DMS 273 (cell line): Measurements from ENCODE around the gene VRK1.

Experiments
- DNase-seq: peaks from one replicate; lab custom pipeline; 2025; ENCODE audit not compliant: unreplicated experiment; lab: John Stamatoyannopoulos, UW

Gene VRK1

DNA sequence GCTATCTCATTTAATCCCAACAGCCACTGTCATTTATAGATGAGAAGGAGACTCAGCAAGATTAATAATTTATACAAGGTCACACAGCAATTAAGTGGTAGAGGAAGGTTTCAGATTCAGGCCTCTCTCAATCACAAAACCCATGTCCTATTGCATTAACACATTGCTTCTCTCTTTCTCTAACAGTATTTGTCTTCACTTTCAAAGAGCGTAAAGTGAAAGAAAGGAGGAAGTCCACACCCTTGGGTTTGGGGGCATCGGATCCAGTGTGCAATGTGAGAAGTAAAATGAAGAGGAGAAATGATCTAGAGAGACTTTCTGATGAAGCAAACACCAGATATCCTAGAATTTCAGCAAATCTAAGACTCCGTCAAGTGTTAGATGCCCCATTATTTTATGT, 7.0 kb upstream of the VRK1 start:
- no peak for DNase-seq

DNA sequence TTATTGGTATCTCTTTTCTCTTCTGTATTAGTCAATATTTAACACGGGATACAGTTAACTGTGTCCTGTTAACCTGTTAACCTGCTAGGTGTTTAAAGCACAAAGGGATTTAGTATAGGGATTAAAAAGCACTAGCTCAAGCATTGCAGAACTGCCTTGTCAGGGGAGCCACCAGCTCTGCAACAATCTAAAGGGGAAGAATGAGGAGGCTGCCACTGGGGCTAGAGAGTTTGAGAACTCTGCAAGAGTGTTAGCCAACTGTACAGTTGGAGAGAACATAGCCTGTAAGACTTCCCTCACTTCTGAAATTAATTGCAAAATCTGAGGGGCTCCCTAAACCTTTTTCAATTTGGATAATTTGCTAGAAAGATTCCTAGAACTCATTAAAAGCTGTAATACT, 6.5 kb upstream of the VRK1 start:
- no peak for DNase-seq

DNA sequence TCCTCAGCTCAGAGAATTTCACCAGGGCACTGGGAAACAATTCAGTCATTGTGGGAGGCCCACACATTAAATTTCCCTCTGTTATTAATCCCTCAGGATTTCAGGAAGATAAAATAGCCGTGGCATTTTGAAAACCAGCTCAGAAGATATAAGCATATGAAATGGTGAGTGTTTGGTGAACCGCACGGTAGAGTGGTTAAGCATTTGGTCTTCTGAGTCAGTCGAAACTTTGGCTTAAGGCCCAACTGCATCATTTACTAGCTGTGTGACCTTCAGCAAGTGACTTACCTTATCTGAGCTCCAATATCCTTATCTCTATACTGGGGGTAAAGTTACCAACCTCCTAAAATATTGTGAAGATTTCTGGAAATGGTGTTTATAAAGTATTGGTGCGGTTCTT, 5.2 kb upstream of the VRK1 start:
- DNase-seq = no peak

DNA sequence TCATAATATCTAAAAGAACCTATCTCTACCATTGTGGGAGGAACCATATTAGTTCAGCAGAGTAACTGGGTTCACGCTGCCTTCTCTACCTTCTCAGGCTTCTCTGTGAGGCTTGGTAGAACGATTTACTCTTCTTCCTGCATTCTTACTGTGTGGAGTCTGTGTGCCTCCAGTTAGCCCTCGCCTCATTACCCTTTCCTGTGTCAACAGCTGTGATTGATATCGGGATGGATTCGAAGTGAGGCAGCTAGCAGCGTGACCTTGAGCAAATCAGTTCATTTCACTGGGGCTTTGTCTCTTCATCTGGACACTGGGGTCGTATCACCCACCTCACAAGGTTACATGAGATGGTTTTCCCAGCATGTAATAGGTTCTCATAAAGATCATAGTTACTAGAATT, 4.6 kb upstream of the VRK1 start:
- DNase-seq = no peak

DNA sequence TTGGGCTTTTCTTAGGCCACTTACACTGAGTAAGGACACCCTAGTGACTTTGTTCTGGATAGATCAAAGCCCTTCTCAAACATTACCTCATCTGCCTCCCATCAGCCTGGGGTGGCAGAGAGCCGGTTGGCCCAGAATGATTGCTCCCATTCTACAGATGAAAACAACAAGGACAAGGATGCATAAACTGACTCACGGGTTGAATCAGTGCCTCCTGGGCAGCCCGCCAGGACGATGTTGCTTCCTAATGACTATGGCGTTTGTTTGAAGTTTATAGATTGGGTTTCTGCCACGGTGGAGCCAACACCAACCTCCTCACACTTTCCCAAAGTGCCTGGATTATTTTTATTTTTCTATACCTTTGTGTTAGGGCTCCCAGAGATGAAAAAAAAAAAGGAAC, 3.6 kb upstream of the VRK1 start:
- peak; percentile 13 for DNase-seq

DNA sequence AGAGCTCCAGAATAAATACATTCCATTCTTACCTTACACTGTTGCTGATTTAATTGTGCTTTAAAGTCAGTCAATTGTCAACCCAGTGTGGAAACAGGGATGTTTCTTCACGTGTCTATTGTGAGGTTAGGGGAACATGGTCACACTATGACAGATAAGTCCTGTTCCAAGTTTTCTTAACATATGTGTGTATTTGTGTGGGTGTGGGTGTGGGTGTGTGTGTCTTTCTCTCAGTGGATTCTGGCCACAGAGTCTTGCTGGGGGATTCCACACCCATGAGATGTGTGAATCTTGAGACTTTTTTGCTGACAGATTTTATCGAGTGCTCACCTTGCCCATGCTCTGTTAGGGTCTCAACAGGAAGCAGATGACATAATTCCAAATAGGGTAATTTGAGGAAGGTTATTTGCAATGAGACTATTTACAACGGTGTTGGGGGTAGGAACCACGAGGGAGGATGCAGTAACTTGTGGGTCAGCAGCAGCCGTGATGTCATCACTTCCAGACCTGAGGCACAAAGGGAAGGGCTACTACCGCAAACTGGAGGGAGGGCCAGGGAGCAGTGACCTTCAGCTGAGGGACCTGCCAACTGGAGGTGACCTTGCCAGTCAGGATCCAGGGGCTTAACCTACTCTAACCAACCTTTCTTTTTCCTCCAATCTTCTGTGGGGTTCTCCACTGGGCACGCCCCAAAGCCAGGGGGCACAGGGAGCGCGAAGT, 1.9 kb upstream of the VRK1 start:
- no peak for DNase-seq

DNA sequence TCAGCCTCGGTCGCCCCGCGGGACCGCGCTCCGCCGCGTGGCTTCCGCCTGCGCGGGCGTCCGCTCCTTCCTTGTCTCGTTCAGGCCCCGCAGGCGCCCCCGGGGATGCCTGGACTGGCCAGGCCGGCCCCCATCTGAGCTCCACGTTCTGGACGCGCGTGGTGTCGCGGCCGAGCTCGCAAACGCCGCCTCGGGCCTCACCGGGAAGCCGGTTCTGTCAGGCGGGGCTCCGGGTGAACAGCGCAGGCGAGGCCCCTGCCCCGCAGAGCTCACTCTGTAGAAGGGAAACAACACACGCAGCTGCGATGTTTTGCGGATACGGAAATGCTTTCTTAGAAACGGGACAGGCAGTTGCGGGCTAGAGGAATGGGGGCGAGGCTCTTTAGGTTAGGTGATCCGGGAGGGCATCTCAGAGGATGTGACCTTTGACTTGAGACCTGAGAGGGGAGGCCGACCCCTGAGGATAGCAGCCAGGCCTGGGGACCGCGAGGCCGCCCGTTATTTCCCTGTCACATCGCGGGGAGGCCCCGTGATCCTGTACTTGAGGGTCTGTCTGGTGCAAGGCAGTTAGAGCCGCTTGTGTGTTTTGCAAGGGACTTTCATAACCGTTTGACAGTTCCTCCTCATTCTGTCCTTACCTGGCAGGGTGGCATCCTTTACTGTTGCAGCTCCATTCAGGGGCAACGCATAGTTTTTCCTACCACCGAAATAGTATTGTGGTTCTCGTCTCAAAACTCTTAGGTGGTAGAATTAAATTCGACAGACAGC, 584 bp downstream of the VRK1 start:
- DNase-seq = peak; percentile 68

DNA sequence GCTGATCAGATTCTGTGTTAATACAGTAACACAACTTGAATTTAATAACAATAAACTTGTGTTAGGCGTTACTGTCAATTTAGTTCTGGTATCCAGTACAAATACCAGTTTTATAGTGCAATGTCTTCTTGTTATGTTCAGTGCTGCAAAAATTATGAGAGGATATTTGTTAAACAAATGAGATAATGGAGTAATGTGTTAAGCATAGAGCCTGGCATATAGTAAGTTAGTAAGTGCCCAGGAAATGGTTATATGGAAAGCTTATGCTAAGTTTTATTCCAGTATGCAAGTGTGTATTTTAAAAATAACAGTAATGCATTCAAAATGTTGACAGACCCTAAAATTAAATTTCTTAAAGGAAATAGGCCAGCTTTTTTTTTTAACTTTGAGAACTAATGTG, 1.8 kb downstream of the VRK1 start:
- no peak for DNase-seq

DNA sequence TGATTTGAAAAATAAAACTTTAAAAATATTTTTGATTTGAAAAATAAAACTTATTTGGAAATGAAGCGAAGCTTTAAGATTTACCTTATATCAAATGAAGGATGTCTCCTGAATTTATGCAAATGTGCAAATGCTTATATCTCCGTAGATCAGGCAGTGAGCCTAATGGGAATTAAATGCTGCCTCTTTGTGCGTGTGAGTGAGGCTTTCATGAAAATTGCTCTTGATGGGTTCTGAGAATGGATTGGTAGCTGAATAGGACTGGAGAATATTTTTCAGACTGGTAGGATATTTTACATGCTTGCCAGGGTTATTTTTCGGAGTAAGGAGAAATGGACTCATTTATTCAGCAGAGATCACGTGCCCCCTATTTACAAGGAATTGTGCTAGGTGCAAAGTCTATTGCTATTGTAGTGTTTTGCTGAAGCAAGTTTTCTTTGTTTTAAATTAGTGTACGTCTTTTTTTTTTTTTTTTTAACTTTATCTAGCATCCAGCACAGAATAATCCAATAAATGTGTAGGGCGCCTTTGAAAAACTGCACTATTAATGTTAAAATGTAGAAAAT, 2.4 kb downstream of the VRK1 start:
- DNase-seq = no peak

DNA sequence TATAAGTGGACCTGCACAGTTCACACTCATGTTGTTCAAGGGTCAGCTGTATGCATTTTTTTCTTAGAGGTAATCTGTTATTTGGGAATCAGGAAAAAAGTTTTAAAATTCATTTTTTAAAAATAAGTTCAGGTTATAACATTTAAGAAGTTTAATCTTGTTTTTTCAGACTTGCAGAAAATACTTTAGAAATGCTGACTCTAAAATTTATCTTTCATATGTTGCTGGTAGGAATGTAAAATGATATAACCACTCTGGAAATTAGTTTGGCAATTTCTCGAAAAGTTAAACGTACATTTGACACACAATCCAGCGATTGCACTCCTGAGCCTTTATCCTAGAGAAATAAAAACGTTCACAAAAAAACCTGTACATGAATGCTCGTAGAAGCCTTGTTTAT, 4.7 kb downstream of the VRK1 start:
- no peak for DNase-seq

DNA sequence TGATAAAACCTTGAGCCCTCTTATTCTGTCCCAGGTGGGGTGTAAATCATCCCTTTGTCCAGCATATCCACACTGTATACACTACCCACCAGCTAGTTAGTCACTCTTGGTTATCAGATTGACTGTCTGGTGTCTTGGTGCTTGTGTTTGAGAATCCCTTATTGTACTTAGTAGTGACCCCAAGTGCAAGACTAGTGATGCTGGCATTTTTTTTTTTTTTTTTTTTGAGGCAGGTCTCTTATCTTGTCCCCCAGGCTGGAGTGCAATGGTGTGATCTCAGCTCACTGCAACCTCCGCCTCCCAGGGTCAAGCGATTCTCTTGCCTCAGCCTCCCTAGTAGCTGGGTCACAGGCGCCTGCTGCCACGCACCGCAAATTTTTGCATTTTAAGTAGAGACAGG, 5.8 kb downstream of the VRK1 start:
- DNase-seq = no peak

DNA sequence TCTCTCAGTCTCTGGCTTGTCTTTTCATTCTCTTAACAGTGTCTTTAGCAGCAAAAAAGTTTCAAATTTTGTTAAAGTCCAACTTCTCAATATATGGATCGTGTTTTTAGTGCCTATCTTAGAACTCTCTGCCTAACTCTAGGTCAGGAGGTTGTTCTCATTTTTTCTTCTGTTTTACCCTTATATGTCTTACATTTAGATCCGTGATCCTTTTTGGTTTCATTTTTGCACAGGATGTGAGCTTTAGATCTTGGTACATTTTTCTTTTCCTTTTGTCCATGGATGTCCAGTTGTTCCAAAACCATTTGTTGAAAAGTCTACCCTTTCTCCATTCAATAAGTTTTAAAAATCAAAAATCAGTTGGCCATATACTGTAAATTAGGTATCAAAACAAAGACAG, 6.8 kb downstream of the VRK1 start:
- DNase-seq = no peak

DNA sequence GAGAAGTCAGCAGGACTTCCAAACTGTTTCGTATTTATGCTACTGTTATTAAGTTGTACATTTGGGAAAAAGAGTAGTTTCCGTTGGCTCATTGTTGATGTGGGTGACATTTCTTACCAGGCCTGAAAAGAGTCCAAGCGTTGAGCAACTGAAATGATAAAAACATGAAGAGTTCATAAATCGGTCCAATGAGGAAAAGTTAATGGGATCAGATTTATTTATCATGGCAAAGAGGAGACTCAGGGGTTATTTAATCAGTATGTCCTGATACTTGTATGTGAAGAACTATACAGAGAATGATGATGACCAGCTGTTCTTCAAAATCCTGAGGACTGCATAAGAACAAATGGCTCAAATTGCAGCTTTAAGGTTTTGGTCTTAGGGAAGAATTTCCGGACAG, 7.7 kb downstream of the VRK1 start:
- peak; percentile 36 for DNase-seq

DNA sequence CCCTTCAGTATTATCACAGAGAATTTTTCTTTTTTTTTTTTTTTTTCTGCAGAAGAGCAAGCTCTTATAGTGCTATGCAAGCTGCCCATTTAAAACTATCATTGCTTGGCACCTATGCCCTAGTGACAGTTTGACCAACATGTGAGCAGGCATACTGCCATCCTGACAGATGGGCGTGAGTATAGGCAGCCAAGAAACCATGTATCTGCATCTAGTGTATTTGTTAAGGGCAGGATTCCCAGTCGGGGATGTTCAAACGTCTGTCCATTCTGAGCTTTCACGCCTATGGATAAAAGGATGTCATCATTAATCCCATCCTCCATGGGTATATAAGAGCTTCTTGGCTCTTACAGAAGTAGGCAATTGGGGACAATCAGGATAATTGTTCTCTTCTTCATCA, 8.8 kb downstream of the VRK1 start:
- DNase-seq = peak; percentile 96

DNA sequence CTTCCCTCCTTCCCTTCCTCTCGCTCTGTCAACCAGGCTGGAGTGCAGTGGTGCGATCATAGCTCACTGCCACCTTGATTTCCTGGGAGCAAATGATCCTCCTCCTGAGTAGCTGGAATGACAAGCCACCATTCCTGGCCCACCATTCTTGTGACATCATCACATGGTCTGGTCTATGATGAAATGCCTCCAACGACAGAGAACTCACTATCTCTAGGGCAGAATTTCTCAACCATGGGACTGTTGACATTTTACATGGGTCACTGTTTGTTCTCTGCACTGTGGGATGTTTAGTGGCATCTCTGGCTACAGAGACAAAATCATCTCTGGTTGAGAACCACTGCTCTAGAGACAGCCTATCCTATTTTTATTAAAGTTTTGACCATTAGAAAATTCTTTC, 9.7 kb downstream of the VRK1 start:
- DNase-seq = no peak

DNA sequence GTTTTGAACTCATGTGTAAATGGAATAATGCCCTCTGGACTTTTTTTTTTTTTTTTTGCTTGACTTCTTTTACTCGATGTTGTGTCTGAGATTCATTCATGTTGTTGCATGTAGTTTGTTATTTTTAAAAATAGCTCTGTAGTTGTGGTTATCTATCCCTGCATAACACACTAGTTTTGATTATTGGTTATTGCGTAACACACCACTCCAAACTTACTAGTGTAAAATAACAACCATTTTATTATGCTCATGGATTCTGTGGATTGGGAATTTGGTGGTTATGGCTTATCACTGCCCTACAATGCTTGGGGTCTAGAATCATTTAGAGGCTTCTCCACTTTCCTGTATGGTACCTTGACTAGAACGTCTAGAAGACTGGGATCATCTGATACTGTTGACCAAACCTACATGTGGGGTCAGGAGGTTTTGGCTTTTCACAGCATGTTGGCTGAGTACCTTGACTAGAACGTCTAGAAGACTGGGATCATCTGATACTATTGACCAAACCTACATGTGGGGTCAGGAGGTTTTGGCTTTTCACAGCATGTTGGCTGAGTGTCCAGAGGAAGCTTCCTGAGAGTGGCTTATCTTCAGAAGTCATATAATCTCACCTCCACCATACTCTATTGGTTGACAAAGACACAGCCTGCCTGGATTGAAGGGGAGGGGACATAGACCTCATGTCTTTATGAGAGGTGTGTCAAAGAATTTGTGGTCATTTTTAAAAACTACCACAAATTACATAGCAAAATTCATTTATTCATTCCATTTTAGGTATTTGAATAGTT, 11.6 kb downstream of the VRK1 start:
- DNase-seq = no peak

DNA sequence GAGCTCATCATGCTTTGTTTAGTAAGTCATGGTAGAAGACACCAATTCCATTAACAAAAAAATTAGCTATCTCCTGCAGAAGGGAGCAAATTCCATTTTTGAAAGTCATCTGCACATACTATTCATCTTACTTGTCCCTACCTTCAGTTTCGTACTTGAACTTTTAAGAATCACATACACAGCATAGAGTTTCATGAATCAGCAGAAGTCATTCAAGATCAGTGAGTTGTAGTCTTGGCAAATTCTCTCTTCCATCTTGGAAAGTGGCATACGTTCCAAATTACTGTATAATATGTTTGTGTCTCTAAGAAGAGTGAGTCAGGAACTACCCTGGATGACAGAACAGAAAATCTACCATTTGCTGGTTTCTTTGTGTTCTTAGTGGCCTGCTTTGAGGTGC, 14.1 kb downstream of the VRK1 start:
- DNase-seq = no peak

DNA sequence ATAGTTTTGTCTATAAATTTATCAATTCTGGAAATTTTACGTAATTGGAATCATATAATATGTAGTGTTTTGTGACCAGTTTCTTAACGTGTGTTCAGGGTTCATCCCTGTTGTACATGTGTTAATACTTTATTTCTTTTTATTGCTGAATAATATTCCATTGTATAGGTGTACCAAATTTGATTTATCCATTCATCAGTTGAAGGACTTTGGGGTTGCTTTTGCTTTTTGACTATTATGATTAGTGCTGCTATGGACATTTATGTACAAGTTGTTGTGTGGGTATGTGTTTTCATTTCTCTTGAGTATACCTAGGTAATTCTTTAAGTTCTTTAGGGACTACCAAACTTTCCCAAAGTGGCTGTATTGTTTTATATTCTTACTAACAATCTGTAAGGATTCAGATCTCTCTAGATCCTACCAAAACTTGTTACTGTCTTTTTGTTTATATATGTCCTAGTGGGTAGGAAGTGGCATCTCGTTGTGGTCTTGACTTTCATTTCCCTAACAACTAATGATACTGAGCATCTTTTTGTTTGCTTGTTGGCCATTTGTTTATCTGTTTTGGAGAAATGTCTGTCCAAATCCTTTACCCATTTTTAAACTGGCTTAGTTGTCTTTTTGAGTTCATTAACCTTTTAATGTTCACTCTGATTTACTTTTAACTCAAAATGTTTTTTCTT, 14.9 kb downstream of the VRK1 start:
- DNase-seq = no peak

DNA sequence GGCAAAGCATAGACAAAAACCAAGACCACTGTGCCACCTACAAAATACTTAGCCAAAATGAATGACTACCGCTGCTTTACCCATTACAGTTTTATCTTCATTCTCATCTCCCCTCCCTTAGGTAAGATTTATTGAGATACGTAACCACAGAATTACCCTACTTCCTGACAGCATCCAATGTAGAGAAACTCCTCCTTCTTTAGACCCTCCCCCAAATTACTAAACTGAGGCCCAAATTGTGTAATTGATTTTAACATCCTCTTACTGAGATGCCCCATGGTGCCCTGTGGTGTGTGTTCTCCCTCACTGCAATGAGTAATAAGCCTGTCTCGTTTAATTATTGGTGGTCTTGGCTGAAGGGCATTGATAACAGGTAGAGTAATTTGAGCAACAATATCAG, 19.1 kb downstream of the VRK1 start:
- DNase-seq = no peak

DNA sequence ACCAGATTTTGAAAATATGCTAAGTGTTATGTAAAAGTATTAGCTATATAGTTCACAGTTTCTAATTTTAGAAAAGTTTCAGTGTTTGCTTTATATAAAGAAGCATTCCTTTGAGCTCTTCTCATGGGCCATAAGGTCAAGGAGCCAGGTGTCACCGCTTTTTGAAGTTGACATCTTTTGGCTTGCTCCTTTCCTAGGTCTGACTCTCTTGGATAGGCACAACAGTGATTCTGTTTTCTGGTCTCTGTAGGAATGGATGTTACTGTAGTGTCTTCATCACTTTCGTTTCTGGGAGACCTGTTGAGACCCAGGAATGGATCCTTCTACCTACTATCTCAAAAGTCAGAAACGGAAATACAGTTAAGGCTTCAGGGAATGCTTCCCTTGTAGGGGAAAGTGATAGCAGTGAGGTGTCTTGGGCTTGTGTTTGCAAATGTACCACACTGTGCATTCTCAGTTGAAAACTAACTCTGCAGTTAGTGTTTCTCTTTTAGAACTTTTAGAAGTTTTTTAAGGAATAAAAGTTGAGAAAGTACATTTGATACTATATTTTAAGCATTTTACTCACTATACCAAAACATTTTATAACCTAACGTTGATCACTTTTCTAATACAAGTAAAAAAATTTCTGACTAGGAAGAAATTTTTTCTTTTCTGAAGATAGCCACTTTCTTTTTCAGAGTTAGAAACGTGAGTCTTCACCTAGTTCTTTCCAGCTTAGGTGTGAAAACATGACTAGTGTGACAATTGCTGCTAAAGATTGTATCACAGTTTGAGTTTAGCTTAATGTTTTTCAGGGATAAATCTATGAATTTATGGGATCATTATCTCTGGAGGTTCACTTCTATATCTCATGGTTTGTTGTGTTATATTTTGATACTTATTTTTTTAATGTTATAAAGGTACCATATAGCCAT, 20.8 kb downstream of the VRK1 start:
- DNase-seq = no peak
